Activated naive CD4-positive, alpha-beta T cell treated with anti-CD3 and anti-CD28 coated beads, Interleukin-2, amount 50 U/mL, for 16 hours (primary cell): ENCODE measurements around the gene GNA12.
"Not testable (repeated sequence)": the region's sequence is repeated elsewhere in the genome, so short reads cannot be mapped to it uniquely, and the experiment has no call there.

Source experiments
- DNase-seq: peaks from one replicate; pipeline ENCODE4 v3.0.0-alpha.2; 2020

Gene GNA12

DNA sequence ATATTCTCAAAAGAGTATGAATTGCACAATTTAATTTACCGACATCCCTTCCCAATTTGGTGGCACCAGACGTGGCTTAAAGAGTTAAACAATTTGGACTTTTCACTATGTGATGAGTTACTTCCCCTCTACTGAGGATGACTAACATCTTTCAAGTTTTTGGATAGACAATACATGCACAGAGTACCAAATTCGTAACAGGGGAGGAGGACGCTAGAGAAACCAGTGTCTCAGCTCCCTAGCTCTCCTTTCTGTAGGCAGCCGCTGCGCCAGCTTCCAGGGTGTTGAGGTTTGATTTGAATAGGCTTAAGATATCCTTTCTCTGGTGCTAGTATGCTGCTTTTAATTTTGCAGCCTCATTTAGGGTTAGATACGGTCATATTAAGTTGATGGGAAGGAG, 69.2 kb downstream of the GNA12 start:
- DNase-seq = no peak

GRCh38 chr7:2774280-2774679, 69.8 kb downstream of the GNA12 start:
- DNase-seq = no peak

DNA sequence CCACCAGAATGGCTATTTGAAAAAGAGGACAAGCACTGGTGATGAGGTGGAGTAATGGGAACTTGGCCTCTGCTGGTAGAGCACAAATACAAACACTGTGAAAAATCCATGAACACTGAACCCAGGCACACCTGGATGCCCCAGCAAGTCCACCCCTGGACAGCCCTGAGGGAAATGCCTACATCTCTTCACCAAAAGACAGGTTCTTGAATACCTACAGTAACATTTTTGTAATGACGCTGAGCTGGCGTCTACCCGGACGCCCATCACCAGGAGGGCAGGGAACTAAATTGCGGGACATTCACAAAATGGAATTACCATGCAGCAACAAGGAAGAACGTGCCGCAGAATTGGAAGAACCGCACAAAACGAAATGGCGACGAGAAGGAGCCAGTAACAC, 70.5 kb downstream of the GNA12 start:
- no peak for DNase-seq

DNA sequence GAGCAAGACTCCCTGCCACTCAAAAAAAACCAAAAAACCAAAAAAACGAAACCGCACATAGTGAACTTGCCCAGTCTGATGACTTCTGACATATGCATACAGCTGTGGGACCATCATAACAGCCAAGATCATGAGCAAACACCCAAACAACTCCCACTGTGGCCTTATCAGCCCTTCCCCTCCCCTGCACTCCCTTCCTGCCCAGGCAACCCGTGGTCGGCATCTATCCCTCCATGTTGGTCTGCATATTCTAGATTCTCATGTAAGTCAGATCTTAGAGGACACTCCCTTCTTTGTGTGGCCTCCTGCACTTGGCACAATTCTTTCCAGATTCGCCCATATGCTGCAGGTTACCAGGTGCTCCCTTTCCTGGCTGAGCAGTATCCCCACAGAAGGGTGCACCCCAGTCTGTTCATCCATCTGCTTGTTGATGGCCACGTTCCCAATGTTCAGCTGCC, 72.8 kb downstream of the GNA12 start:
- no peak for DNase-seq

DNA sequence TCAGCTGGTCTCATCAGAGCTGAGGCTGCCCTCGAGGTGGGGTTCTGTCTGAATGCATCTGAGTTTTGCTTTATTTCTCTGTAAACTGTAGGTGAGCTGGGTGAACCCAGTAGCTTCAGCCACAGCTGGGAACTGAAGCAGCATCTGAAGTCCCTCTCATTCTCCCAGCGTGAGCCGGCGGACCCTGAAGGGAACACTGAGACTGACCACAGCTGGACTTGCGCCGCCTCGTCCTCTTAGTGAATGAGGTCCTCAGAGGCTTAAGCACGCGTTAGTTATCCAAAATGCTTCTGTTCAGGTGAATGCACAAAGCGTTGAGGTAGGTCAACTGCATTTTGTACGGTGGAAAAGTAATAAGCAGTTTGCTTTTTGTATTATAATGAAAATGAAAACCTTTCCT, 79.5 kb downstream of the GNA12 start:
- DNase-seq = no peak

- DNase-seq = no peak
Measured at GRCh38 chr7:2763597-2763996, 80.5 kb downstream of the GNA12 start.

DNA sequence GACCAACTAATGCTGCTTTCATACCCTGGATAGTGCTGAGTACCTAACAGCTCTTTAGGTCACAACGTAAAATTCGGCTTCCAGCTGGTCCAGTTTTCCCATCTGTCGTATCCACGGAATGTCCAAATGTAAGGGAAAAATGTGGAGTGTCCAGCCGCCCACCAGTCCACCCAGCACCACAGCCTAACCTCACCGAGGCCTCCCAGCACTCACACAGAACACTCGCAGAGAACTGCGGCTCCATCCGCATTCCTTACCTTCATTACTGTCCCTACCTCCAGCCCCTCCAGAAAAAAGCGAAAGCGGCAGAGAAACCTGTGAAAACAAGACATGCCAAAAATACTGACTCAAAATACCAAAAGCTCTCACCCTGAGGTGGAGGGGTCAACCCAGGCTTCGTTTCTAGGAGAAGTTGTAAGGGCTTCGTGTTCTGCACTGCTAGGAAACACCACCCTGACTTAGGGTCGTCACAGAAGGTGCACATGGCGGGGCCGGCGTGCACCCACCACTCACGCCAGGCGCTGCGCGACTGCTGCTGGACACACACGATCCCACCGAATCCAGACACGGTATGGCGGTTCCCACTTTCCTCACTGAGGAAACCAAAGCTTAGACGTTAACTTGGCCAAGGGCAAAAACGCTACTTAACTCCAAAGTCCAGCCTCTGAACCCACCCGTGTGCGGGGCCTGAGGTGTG, 82.2 kb downstream of the GNA12 start:
- DNase-seq = no peak

- no peak for DNase-seq
Measured at GRCh38 chr7:2761131-2761624, 82.9 kb downstream of the GNA12 start.

DNA sequence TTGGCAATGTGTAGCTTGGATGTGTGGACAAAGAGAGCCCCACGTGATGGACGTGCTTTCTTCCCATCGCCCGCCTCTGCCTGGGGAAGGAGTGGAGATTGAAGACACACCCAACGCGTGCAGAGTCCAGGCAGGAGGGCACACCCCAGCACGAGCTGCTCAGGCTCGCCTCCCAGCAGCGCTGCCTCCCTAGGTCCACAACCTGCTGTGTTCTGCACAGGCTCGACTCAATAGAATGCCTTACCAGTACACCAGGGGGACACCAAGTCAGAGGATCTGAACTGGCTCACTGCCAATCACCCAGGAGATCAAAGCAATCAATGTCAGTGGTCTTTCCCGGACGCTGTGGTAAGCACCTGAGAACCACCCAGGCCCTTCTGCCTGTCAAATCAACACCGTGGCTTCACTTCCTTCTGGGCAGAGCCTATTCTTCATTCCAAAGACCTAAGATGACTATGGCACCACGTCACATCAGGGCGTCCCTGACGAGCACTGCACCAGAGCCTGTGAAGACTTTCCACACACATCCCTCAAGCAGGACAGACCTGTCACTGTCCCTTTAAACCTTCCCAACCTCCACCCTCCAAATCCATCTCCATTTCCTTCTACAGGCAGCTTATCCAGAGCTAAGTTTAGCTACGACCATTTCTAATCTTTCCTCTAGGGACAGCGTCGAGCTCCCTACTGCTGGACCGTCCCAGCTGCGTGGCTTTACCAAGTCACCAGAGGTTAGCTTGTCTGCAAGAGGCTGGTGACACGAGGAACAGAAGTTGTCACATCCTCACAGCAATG, 83.8 kb downstream of the GNA12 start:
- DNase-seq = no peak

GRCh38 chr7:2759736-2760097, 84.4 kb downstream of the GNA12 start:
- no peak for DNase-seq

DNA sequence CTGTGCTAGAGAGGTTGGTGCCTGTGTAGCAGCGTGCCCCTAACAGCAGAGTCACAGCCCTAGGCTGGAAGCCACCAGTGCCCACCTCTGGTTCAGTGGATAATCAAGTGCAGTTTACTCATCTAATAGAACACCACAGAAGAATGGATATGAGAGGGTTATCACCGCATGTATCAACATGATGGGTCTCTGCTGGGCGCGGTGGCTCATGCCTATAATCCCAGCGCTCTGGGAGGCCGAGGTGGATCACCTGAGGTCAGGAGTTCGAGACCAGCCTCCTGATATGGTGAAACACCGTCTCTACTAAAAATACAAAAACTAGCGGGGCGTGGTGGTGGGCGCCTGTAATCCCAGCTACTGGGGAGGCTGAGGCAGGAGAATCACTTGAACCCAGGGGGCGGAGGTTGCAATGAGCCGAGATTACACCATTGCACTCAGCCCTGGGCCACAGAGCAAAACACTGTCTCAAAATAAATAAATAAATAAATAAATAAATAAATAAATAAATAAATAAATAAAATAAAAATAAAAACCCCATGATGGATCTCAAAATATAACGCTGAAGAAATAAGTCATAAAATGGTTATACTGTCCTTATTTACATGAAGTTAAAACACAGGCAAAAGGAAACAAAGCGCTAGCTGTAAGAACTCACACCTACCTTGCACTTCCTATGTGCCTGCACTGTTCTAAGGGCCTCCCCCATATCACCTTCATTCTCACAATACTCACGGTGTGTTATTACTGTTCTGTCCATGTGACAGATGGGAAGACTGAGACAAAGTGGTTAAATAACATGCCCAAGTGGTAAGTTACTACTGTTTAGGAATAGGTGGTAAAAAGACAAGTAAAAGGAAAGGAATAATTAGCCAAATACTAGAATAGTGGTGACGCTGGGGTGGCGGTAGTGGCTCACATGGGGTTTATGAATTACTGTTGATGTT, 85.2 kb downstream of the GNA12 start:
- DNase-seq = no peak

DNA sequence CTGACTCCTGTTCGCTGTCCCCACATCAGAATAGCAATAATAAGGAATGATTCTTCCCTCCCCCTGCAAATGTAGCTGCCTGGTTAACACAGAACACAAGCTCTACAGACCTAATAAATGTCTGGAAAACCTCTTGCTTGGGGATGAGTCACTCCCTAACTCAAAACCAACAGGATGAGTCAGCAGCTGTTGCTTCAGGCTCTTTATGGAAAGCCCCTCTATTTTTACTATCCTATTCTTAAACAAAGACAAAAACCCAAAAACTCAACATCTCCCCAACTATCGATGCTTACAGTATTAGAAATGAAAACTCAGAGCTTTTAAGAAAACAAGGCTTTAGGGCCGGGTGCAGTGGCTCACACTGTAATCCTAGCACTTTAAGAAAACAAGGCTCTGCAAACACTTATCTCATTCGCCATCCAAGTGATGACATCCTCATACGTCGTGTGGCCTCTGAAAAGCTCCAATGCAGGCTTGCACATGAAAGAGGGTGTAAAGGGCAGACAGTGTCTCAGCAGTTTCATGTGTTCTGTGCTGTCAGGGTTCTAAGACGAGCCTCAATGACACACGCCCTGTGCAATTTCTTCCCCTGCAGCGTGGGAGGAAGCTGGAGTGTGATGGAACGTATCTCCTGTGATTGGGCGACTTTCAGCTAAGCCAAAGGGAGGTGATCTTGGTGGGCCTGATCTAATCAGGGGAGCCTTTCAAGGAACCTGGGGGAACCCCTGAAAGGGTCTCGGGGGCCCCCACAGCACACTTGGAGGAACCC, 86.0 kb downstream of the GNA12 start:
- peak; percentile 74 for DNase-seq

- DNase-seq = no peak
Measured at GRCh38 chr7:2757361-2757903, 86.7 kb downstream of the GNA12 start.

DNA sequence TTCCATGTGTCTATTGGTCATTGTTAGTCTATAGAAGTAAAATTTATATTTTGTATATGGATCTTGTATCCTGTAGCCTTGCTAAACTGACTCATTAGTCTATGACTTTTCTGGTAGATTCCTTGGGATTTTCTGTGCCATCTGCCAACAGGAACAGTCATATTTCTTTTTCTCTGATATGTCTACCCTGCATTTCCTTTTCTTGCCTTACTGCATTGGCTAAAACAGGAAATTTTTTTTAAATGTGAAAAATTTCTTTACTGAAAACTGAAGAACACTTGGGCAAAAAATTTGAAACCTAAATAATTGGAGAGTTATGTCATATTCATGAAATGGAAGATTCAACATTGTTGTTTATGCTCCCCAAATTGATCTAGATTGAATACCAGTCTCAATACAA, 88.6 kb downstream of the GNA12 start:
- no peak for DNase-seq

DNA sequence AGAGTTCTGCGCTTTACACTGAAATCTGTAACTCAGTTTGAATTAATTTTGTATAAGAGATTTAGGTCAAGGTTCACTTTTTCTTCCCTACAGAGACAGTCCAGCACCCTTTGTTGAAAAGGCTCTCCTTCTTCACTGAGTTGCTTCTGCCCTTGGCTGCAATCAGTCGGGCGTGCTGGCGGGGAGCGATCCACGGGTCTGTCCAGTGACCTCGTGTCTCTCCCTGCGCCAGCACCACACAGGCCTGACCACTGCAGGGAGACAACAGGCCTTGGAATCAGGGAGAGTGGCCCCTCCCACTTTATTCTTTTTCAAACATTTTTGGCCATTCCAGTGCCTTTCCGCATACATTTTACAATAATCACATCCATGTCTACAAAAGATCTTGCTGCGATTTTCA, 89.2 kb downstream of the GNA12 start:
- no peak for DNase-seq

GRCh38 chr7:2754086-2754485, 90.0 kb downstream of the GNA12 start:
- DNase-seq = no peak

DNA sequence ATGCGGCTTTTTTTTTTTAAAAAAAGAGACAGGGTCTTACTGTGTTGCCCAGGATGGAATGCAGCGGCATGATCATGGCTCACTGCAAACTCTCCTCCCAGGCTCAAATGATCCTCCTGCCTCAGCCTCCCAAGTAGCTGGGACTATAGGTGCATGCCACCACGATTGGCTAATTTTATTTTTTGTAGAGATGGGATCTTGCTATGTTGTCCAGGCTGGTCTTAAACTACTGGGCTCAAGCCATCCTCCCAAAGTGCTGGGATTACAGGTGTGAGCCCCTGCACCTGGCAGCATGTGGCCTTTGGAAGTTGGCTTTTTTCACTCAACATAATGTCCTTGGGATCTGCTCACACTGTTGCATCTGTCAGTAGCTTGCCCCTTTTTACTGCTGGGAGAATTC, 91.0 kb downstream of the GNA12 start:
- DNase-seq = no peak

DNA sequence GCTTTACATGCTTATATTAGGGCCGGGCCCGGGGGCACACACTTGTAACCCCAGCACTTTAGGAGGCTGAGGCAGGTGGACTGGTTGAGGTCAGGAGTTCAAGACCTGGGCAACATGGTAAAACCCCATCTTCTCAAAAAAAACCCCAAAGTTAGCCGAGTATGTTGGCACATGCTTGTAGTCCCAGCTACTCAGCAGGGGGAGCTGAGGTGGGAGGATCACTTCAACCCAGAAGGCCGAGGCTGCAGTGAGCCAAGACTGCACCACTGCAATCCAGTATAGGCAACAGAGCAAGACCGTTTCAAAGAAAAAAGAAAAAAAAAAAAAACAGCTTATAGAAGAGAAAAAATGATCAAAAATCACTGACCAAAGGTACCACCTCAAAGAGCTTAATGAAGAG, 93.0 kb downstream of the GNA12 start:
- no peak for DNase-seq

DNA sequence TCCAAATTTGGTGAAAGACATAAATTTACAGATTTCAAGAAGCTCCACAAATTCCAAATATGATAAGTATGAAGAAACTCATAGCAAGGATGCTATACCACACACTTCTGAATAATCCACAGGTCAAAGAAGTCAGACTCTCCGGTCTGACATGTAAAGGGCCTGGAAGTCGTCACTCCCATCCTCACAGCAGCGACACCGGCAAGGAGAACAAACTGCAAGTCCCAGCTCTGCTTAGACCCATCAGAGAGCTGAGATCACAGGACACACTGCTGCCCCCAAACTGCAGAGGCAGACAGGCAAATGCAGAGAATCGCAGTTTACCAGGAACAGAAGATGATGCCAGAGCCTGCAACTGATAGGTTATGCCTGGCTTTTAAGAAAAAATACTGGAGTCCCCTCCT, 94.1 kb downstream of the GNA12 start:
- DNase-seq = no peak

- not testable (repeated sequence) for DNase-seq
Measured at GRCh38 chr7:2748684-2749083, 95.4 kb downstream of the GNA12 start.

DNA sequence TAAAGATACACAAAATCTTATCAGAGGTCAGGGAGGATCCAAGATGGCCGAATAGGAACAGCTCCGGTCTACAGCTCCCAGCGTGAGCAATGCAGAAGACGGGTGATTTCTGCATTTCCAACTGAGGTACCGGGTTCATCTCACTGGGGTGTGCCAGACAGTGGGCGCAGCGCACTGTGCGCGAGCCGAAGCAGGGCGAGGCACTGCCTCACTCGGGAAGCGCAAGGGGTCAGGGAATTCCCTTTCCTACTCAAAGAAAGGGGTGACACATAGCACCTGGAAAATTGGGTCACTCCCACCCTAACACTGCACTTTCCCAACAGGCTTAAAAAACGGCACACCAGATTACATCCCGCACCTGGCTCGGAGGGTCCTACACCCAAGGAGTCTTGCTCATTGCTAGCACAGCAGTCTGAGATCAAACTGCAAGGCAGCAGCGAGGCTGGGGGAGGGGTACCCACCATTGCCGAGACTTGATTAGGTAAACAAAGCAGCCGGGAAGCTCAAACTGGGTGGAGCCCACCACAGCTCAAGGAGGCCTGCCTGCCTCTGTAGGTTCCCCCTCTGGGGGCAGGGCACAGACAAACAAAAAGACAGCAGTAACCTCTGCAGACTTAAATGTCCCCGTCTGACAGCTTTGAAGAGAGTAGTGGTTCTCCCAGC, 100.5 kb downstream of the GNA12 start:
- DNase-seq = not testable (repeated sequence)
